ENCODE results near the gene DHRSX. TPM values are rescaled to one million over a fixed set of nuclear protein-coding genes. Genes with fewer than 3 reads are reported as not detected.

DHRSX gene
- total and polyA plus RNA-seq, 10 of the 15 experiments (the other 5 are each of a cell fraction or from before 2014, with no cell fraction given) = 1.7 to 39.5 (median 16.5) TPM

DNA sequence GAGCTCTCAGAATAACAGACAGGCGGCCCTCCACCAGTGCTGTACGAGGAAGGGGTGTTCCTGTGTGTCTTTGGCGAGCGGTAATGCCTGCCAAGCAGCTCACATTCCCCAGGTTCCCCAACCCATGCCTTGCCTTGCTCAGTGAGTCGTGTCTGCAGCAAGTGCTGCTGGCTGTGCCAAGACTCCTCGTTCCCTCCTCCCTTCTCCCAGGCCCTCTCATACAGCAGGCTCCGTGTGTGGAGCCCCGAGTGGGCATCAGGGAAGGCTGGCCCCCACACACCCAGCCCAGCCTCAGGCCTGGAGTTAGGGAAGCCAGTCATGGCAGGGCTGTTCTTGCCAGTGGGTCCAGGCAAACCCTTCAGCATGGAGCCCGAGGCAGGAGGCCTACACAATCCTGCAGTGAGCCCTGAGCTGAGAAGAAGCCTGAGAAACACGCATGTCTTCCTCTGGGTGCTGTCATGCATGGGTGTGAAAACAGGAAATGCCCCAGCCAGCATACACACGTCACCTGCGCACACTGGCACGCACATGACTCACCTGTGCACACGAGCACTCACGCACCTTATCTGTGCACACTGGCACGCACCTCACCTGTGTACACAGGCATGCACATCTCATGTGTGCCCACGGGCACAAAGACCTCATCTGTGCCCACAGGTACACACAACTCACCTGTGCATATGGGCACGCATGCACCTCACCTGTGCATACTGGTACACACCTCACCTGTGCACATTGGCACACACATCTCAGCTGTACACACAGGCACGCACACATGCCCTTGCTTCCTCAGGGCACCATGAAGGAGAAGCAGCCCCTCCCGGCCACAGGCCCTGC is 238.7 kb downstream of the DHRSX start (continued):
- TF ChIP-seq, protein P1, sequence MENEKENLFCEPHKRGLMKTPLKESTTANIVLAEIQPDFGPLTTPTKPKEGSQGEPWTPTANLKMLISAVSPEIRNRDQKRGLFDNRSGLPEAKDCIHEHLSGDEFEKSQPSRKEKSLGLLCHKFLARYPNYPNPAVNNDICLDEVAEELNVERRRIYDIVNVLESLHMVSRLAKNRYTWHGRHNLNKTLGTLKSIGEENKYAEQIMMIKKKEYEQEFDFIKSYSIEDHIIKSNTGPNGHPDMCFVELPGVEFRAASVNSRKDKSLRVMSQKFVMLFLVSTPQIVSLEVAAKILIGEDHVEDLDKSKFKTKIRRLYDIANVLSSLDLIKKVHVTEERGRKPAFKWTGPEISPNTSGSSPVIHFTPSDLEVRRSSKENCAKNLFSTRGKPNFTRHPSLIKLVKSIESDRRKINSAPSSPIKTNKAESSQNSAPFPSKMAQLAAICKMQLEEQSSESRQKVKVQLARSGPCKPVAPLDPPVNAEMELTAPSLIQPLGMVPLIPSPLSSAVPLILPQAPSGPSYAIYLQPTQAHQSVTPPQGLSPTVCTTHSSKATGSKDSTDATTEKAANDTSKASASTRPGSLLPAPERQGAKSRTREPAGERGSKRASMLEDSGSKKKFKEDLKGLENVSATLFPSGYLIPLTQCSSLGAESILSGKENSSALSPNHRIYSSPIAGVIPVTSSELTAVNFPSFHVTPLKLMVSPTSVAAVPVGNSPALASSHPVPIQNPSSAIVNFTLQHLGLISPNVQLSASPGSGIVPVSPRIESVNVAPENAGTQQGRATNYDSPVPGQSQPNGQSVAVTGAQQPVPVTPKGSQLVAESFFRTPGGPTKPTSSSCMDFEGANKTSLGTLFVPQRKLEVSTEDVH (IDR thresholded peaks at IDR 0.05; ENCODE audit: low read depth, partially characterized antibody) = no peak
- no peak for TF ChIP-seq MYC (IDR thresholded peaks at IDR 0.05; ENCODE audit: insufficient read depth, insufficient read length, insufficient replicate concordance, low read length, severe bottlenecking)
- no peak for TF ChIP-seq NR2C2 (IDR thresholded peaks at IDR 0.05; ENCODE audit: borderline replicate concordance, control insufficient read depth, insufficient read length, low read depth)
- no peak for TF ChIP-seq ETV6 (conservative IDR thresholded peaks at IDR 0.05 in 1 of 2, IDR thresholded peaks at IDR 0.05 in 1 of 2; ENCODE audit: borderline replicate concordance in 1 of 2, low read depth in 1 of 2)
- TF ChIP-seq RB1 (IDR thresholded peaks at IDR 0.05; ENCODE audit: borderline replicate concordance) = no peak
- TF ChIP-seq JUNB (IDR thresholded peaks at IDR 0.05) = no peak
- peak in 1 of 2 experiments; percentile 13; a peak in 1 of 4 replicates for TF ChIP-seq EP300 (IDR thresholded peaks at IDR 0.05; ENCODE audit: borderline replicate concordance in 1 of 2, control insufficient read depth in 1 of 2, low read depth in 2 of 2, low read length in 2 of 2)
- TF ChIP-seq SPI1 (IDR thresholded peaks at IDR 0.05; ENCODE audit: borderline replicate concordance, insufficient read depth, low read depth, low read length) = peak; percentile 19; the same call in 1 of the 2 replicates
- TF ChIP-seq, protein P2, sequence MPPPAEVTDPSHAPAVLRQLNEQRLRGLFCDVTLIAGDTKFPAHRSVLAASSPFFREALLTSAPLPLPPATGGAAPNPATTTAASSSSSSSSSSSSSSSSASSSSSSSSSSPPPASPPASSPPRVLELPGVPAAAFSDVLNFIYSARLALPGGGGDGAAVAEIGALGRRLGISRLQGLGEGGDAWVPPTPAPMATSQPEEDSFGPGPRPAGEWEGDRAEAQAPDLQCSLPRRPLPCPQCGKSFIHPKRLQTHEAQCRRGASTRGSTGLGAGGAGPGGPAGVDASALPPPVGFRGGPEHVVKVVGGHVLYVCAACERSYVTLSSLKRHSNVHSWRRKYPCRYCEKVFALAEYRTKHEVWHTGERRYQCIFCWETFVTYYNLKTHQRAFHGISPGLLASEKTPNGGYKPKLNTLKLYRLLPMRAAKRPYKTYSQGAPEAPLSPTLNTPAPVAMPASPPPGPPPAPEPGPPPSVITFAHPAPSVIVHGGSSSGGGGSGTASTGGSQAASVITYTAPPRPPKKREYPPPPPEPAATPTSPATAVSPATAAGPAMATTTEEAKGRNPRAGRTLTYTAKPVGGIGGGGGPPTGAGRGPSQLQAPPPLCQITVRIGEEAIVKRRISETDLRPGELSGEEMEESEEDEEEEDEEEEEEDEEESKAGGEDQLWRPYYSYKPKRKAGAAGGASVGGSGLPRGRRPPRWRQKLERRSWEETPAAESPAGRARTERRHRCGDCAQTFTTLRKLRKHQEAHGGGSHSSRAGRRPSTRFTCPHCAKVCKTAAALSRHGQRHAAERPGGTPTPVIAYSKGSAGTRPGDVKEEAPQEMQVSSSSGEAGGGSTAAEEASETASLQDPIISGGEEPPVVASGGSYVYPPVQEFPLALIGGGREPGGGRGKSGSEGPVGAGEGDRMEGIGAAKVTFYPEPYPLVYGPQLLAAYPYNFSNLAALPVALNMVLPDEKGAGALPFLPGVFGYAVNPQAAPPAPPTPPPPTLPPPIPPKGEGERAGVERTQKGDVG (CRISPR knock-in tag; IDR thresholded peaks at IDR 0.05) = no peak
